K562 treated with DMSO at 1 percent for 4 hours (cell line): Measurements from ENCODE around the gene ICE1. TPM values are rescaled to one million over a fixed set of nuclear protein-coding genes. Genes with fewer than 3 reads are reported as not detected.

Experiments
- total RNA-seq: library from RNA; unstranded; fragments of 300-600 nt; gene quantifications from 2 replicates; pipeline ENCODE4 v1.2.3, GENCODE V29; 2022; ENCODE audit not compliant: insufficient read depth

Gene ICE1, protein sequence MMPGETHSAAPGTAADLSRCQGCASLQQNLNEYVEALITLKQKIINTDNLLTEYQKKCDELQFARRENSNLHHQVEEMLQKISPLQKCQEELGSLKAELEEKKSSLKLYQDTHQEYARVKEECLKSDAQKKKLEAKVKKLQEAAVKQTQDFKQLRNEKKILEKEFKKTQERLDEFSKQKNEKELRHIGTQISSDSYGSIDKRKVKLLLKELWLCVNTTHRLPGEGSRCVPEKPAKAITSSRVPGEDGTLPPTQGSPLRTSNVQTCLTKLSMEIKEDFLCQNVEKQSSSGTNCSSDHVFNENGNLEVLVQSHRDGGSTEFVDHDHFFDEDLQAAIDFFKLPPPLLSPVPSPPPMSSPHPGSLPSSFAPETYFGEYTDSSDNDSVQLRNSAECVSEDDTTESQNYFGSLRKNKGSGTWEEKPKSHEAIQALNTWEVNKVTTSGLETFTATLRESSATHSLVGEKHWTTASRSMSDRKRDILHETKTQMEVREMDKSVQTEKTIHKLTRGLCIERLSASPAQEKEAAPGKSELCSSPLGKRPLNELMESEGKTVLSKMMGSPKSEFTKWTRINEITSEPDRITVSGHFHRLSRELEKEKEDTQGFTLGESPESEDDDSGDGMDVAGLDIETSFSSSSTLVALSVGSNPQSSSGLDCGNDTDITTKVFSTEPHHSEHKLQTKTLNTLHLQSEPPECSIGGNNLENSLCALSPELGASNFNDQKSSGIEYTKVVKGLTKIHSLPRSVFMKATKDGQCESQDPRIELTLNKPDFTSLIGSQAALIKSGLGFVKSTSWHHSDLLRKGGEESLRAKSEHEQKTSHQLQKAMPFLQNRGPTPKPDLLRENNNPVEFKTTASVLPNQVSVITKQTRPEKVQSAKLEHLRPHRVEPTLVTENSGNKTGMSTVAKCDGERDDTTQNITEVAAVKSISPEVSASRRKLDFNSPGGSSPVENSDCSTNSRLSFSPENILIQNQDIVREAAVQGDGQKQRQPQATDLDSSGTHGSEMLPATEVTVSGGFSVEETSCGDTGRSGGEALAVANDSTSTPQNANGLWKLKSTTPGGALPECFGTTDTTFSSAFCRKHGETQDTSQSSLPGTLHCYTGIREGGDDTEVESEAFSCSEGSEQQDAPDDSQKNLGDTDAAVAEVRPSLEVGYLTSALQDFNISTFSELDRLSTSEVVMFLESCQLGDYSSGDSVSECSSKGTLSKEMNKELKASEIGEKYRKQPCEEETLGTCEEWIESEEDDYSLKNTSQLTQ (N-terminal part only)
- 10.2 and 13.4 TPM in 2 replicates for total RNA-seq

DNA sequence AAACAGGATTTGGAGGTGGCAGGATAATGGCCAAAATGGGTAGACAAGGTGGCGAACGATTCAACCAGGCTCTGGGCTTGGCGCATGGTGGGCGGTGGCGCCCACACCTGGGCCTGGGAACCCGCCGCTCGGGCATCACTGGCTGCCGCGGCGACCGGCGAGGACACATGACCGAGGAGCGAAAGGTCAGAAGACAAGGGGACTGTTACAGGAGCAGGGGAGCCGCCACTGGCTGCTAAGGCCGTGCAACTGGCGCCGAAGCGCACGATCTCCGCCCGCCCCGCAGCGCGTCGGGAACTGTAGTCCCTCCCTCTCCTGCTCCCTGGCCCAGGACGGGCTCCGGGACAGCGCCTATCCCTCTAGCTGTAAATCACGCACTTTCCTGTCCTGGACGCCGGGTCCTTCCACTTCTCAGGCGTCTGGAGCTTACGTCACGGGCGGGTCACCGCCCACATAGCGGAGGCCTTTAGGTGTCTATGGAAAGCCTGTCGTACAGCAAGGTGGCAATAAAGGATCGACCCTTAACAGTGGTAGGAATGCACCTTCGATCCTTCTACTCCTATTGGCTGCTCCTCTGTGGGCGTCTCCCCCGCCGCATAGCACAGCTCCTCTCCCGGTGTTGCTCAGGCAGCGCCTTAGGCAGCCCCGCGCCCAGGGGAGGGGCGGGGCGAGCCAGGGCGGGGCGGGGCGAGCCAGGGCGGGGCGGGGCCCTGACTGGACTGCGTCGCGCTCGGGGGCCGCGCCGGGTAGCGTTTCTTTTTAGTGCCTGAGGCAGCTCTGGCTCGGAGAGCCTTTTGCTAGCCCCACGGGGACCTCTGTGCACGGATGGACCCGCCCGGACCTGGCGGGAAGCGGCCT, at the start of gene ICE1:
Gene ICE1, plus strand, starts transcription at position 717 of the 858 bp plus-strand sequence. CDS start 239 bp downstream, outside the sequence.

